Measurements from ENCODE around the gene SF3A1.

DNA sequence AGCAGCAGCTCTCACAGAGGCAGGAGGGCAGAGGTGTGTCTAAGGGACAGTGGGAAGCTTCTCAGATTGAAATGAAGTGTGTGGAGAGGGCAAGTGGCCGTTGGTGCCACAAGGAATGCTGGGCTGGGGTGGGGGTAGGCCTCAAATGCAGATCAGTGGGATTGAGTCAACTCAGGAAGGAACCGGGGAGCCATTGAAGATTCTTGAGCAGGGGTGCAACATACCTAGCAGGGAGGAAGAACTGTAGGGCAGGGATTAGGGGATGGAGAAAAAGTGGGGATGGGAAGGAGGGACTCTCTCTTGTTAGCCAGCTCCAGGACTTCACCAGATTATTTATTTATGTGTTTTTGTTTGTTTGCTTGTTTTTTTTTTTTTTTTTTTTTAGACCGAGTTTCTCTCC, 37.2 kb upstream of the SF3A1 start:
- TF ChIP-seq, protein P1, sequence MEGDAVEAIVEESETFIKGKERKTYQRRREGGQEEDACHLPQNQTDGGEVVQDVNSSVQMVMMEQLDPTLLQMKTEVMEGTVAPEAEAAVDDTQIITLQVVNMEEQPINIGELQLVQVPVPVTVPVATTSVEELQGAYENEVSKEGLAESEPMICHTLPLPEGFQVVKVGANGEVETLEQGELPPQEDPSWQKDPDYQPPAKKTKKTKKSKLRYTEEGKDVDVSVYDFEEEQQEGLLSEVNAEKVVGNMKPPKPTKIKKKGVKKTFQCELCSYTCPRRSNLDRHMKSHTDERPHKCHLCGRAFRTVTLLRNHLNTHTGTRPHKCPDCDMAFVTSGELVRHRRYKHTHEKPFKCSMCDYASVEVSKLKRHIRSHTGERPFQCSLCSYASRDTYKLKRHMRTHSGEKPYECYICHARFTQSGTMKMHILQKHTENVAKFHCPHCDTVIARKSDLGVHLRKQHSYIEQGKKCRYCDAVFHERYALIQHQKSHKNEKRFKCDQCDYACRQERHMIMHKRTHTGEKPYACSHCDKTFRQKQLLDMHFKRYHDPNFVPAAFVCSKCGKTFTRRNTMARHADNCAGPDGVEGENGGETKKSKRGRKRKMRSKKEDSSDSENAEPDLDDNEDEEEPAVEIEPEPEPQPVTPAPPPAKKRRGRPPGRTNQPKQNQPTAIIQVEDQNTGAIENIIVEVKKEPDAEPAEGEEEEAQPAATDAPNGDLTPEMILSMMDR (IDR thresholded peaks at IDR 0.05; ENCODE audit: insufficient read depth, low read depth, low read length): no peak
- TF ChIP-seq EZH2 (IDR thresholded peaks at IDR 0.05; ENCODE audit: insufficient read depth, low read length): no peak

All from astrocyte (in vitro differentiated cells and primary cell).